Left hindlimb (tissue), 1 donor: ENCODE measurements around the gene MIEN1.
A peak's percentile ranks its signal among the peaks of the same experiment; 100 is the strongest.

Experiments used
- DNase-seq: peaks from one replicate; pipeline ENCODE4 v3.0.0-alpha.2; 2018

MIEN1 gene

GRCh38 chr17:39696731-39697130, 33.6 kb downstream of the MIEN1 start:
- DNase-seq, result no peak

GRCh38 chr17:39695089-39695474, 35.2 kb downstream of the MIEN1 start:
- no peak for DNase-seq

- no peak for DNase-seq
Measured at GRCh38 chr17:39694593-39694992, 35.7 kb downstream of the MIEN1 start.

- peak; percentile 4 for DNase-seq
Measured at GRCh38 chr17:39688945-39689344, 41.4 kb downstream of the MIEN1 start.

- peak; percentile 9 for DNase-seq
Measured at GRCh38 chr17:39688475-39688835, 41.9 kb downstream of the MIEN1 start.

- DNase-seq, result peak; percentile 91
Measured at GRCh38 chr17:39687546-39688474, 42.5 kb downstream of the MIEN1 start, which contains the start of gene PGAP3. TSS of gene PGAP3 (minus strand) at chr17:39688057. CDS start at chr17:39688014, 43 bp downstream.

GRCh38 chr17:39687101-39687545, 43.2 kb downstream of the MIEN1 start:
- DNase-seq, result peak; percentile 20

- peak; percentile 13 for DNase-seq
Measured at GRCh38 chr17:39684369-39685192, 45.8 kb downstream of the MIEN1 start.

- no peak for DNase-seq
Measured at GRCh38 chr17:39683295-39683939, 46.9 kb downstream of the MIEN1 start.

GRCh38 chr17:39679521-39680192, 50.7 kb downstream of the MIEN1 start:
- peak; percentile 12 for DNase-seq
